ENCODE results near the gene SOCS3. TPM values are rescaled to one million over a fixed set of nuclear protein-coding genes. Genes with fewer than 3 reads are reported as not detected.

The SOCS3 gene, protein sequence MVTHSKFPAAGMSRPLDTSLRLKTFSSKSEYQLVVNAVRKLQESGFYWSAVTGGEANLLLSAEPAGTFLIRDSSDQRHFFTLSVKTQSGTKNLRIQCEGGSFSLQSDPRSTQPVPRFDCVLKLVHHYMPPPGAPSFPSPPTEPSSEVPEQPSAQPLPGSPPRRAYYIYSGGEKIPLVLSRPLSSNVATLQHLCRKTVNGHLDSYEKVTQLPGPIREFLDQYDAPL
- 100 to 1,000 TPM in 2 of 4 donors, 10 to 100 TPM in 2; 10.3 to 499 (median 82.9) TPM for total RNA-seq
- 10 to 100 TPM; 11.1 to 64.5 (median 28.2) TPM for polyA plus RNA-seq

DNA sequence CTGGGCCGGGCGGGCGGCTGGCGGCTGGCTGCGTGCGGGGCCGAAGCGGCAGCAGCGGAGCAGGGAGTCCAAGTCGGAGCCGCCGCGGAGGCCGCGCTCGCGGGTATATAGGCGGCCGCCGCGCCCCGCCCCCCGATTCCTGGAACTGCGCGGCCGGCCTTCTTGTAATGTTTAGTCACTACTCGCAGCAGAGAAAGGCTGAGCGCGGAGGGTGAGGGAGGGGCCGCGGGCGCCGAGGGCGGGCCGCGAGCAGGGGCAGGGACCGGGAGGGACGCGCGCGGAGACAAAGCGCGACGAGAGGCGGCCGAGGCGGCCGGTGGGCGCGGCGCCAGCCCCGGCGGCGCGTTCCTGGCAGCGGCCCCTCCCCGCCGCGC is at the start of gene SOCS3:
SOCS3 (minus strand) TSS at position 81 of the 374 bp plus-strand sequence. CDS start 982 bp downstream, outside the sequence.
- H3K4me3 ChIP-seq, result peak within 1 kb of the TSS; percentile 64 to 92 (median 80)
- H3K4me1 ChIP-seq, result peaks cover 0 to 50% (median 45%) of the 10 kb centered on the region in 4 donors
- no peaks in the 10 kb centered on the region for H3K27me3 ChIP-seq
- intact Hi-C loops (cut with DNase I), result loop anchor here (1.0 to 2.0 kb wide), 3 partner anchors 18 to 61 kb away; no protein-coding TSS in a partner anchor
- peak within 1 kb of the TSS; percentile 92 to 99 (median 94) for H3K27ac ChIP-seq
- peaks cover 0 to 26% (median 0%) of the 10 kb centered on the region in 4 donors for H3K36me3 ChIP-seq
- H3K9me3 ChIP-seq, result no peaks in the 10 kb centered on the region
- DNase-seq, result peak; percentile 98
- TF ChIP-seq POLR2A (IDR thresholded peaks at IDR 0.05) (peak in 1 of 2 donors; percentile 15), EP300 (IDR thresholded peaks at IDR 0.05) (peak in 1 of 4 donors; percentile 70), POLR2AphosphoS5 (IDR thresholded peaks at IDR 0.05) (peak; percentile 75 to 95 (median 89))
- TF ChIP-seq, protein P1, sequence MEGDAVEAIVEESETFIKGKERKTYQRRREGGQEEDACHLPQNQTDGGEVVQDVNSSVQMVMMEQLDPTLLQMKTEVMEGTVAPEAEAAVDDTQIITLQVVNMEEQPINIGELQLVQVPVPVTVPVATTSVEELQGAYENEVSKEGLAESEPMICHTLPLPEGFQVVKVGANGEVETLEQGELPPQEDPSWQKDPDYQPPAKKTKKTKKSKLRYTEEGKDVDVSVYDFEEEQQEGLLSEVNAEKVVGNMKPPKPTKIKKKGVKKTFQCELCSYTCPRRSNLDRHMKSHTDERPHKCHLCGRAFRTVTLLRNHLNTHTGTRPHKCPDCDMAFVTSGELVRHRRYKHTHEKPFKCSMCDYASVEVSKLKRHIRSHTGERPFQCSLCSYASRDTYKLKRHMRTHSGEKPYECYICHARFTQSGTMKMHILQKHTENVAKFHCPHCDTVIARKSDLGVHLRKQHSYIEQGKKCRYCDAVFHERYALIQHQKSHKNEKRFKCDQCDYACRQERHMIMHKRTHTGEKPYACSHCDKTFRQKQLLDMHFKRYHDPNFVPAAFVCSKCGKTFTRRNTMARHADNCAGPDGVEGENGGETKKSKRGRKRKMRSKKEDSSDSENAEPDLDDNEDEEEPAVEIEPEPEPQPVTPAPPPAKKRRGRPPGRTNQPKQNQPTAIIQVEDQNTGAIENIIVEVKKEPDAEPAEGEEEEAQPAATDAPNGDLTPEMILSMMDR (IDR thresholded peaks at IDR 0.05), result no peak
- WGBS, 2 donors, result 0% methylated on average over 59 of the region's 59 CpGs

DNA sequence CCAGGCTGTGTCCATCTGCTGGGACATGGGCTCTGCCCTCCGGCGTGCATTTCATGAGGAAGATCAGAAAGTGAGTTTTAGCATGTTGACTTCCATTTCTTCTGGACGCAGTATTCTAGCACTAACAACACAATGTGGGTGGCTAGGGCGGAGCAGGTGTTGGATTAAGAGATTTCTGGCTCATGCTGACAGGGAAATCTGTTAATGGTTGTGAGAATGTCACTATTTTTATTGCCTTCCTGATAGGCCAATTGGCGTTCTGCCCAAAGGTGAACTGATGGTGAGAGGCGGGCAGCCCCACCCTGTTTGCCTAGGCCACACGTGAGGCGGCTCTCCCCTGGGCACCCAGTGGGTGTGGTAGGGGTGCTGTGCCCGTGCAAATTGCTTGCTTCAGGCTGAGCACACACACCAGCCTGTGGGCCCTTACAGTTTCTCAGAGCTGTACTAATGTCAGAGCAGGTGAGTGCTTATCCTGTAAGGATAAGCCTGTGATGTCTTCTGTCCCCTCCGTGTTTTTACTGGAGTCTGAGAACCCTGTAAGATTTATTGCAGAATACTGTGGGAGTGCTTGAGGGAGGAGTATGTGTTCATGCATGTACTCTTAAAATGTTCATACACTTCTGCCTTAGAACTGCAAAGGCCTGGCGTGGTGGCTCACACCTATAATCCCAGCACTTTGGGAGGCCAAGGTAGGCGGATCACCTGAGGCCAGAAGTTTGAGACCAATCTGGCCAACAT is 49.5 kb upstream of the SOCS3 start:
- H3K9me3 ChIP-seq, result no peaks in the 10 kb centered on the region
- H3K4me3 ChIP-seq, result no peak overlapping the region
- H3K36me3 ChIP-seq, result peaks cover 10 to 26% (median 16%) of the 10 kb centered on the region in 4 donors
- DNase-seq, result no peak
- intact Hi-C loops (cut with DNase I), result no loop called here
- H3K27me3 ChIP-seq, result no peaks in the 10 kb centered on the region
- WGBS, 2 donors, result 22 to 67% methylated on average over 12 of the region's 12 CpGs
- peak overlapping the region in 1 of 4 donors; percentile 26 for H3K27ac ChIP-seq
- peaks cover 0 to 33% (median 24%) of the 10 kb centered on the region in 4 donors for H3K4me1 ChIP-seq
- no peak for TF ChIP-seq POLR2AphosphoS5 (IDR thresholded peaks at IDR 0.05)
- no peak for TF ChIP-seq POLR2A (IDR thresholded peaks at IDR 0.05)
- TF ChIP-seq, protein P1 (IDR thresholded peaks at IDR 0.05), result no peak
- TF ChIP-seq EP300 (IDR thresholded peaks at IDR 0.05), result no peak

DNA sequence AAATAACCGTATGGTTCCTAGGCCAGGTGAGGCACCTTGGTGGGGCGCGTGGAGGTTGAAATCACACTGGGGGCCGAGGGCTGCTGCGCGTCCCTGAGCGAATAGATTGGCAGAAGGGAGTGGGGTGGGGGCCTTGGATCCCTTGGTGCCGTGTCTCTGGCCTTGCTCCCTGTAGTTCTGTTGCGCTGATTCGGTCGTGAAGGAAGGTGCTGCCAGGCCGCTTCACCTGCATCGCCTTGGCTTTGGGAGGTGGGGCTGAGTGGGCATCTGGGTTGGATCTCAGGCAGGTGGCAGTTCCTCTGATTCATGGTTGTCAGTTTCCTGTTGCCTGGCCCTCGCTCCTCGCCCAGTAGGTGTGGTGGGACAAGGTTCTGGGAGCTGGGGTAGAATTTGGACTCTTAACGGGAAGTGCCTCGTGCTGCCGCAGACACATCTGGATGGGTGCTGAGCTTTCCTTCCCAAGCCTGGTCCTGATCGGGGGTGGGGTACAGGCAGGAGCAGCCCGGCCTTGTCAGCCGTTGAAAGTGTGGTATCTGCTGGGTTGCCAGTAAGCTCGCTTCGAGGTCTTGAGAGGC is 48.7 kb upstream of the SOCS3 start:
- intact Hi-C loops (cut with DNase I), result no loop called here
- H3K36me3 ChIP-seq, result peaks cover 14 to 34% (median 18%) of the 10 kb centered on the region in 4 donors

DNA sequence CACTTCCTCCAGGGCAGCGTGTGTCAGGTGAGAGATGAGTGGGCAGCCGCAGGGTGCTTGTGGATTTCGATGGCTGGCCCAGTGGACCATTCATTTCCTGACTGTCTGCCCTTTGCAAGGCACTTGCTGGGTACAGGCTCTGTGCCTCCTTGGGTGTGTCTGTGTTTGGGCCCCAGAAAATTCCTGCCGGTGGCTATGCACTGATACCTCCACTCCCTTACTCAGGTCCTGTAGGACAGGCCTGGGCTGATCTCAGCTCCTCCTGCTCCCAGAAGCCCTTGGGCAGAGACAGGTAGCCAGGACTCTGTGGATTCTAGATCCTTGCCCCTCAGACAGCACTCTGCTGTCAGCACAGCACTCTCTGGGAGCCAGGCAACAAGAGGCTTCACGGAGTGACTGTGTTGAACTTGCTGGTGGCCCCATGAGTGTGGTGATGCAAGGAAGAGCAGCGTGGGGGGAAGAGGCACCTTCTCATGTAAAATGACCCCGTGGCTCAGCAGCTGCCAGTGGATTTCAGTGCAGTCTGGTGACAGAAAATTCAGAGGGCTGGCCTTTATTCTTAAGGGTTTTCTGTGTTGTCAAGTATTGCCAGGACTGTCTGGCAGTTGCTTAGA is 47.6 kb upstream of the SOCS3 start:
- DNase-seq, result no peak
- no peaks in the 10 kb centered on the region for H3K9me3 ChIP-seq
- no peak overlapping the region for H3K27ac ChIP-seq
- 73 to 81% methylated on average over 7 of the region's 7 CpGs for WGBS, 2 donors
- H3K4me1 ChIP-seq, result peaks cover 0 to 29% (median 24%) of the 10 kb centered on the region in 4 donors
- TF ChIP-seq, protein P1 (IDR thresholded peaks at IDR 0.05), result no peak
- no peak for TF ChIP-seq POLR2A (IDR thresholded peaks at IDR 0.05)
- TF ChIP-seq POLR2AphosphoS5 (IDR thresholded peaks at IDR 0.05), result no peak
- no peak for TF ChIP-seq EP300 (IDR thresholded peaks at IDR 0.05)
- intact Hi-C loops (cut with DNase I), result no loop called here
- no peak overlapping the region for H3K4me3 ChIP-seq
- no peaks in the 10 kb centered on the region for H3K27me3 ChIP-seq
- peaks cover 14 to 41% (median 24%) of the 10 kb centered on the region in 4 donors for H3K36me3 ChIP-seq

More for the DNA sequence above, 48.7 kb upstream of the SOCS3 start:
- TF ChIP-seq POLR2AphosphoS5 (IDR thresholded peaks at IDR 0.05) (no peak), EP300 (IDR thresholded peaks at IDR 0.05) (no peak), POLR2A (IDR thresholded peaks at IDR 0.05) (no peak)
- TF ChIP-seq, protein P1 (IDR thresholded peaks at IDR 0.05), result no peak
- Histone ChIP-seq H3K27ac (peak overlapping the region in 1 of 4 donors; percentile 26), H3K4me1 (peaks cover 0 to 33% (median 24%) of the 10 kb centered on the region in 4 donors), H3K4me3 (no peak overlapping the region), H3K9me3 (no peaks in the 10 kb centered on the region), H3K27me3 (no peaks in the 10 kb centered on the region)
- DNase-seq, result no peak
- 21 to 74% methylated on average over 23 of the region's 23 CpGs for WGBS, 2 donors

Measured in sigmoid colon (tissue), 7 donors.